Dendritic cell treated with granulocyte-macrophage colony-stimulating factor and Interleukin-4, amounts not matched to agents 40 ng/mL and 50 ng/mL, for 4 days (primary cell): ENCODE measurements around the gene SUPT3H.

Experiments
- H3K27ac Mint-ChIP-seq: one replicate; pipeline ENCODE4 v1.8.0; 2022; ENCODE audit warnings: mild to moderate bottlenecking, mixed read lengths
- H3K27me3 Mint-ChIP-seq: one replicate; pipeline ENCODE4 v1.8.0; 2022; ENCODE audit warnings: mild to moderate bottlenecking, mixed read lengths
- H3K36me3 Mint-ChIP-seq: one replicate; pipeline ENCODE4 v1.8.0; 2022; ENCODE audit warnings: low read depth, mixed read lengths
- H3K4me1 Mint-ChIP-seq: one replicate; pipeline ENCODE4 v1.8.0; 2022; ENCODE audit warnings: low read depth, mixed read lengths
- H3K4me3 Mint-ChIP-seq: one replicate; pipeline ENCODE4 v1.8.0; 2022; ENCODE audit warnings: mild to moderate bottlenecking, moderate library complexity, mixed read lengths
- H3K9me3 Mint-ChIP-seq: one replicate; pipeline ENCODE4 v1.8.0; 2022; ENCODE audit warnings: mixed read lengths
- intact Hi-C: fragments of 100-400 bp; cut with micrococcal nuclease; formaldehyde crosslinking; loops from one replicate; pipeline ENCODE4 v1.15.0; 2022

SUPT3H gene

GRCh38 chr6:44966449-44967092, 411.2 kb downstream of the SUPT3H start:
- peaks cover 5% of the 10 kb centered on the region for H3K36me3 Mint-ChIP-seq
- H3K27ac Mint-ChIP-seq = no peak overlapping the region
- no peaks in the 10 kb centered on the region for H3K4me1 Mint-ChIP-seq
- H3K27me3 Mint-ChIP-seq = no peaks in the 10 kb centered on the region
- H3K4me3 Mint-ChIP-seq = no peak overlapping the region
- peaks cover 8% of the 10 kb centered on the region for H3K9me3 Mint-ChIP-seq
- intact Hi-C loops = no loop called here

- H3K4me1 Mint-ChIP-seq = no peaks in the 10 kb centered on the region
- H3K27me3 Mint-ChIP-seq = no peaks in the 10 kb centered on the region
- intact Hi-C loops = no loop called here
- no peaks in the 10 kb centered on the region for H3K9me3 Mint-ChIP-seq
- H3K36me3 Mint-ChIP-seq = no peaks in the 10 kb centered on the region
- no peak overlapping the region for H3K4me3 Mint-ChIP-seq
- H3K27ac Mint-ChIP-seq = no peak overlapping the region
These were observed 412.0 kb downstream of the SUPT3H start for GRCh38 chr6:44965708-44966107.

- Mint-ChIP-seq H3K27ac (no peak overlapping the region), H3K4me1 (peaks cover 5% of the 10 kb centered on the region), H3K4me3 (no peak overlapping the region), H3K27me3 (no peaks in the 10 kb centered on the region), H3K36me3 (no peaks in the 10 kb centered on the region), H3K9me3 (no peaks in the 10 kb centered on the region)
- intact Hi-C loops = no loop called here
These were observed 416.8 kb downstream of the SUPT3H start for GRCh38 chr6:44960898-44961297.

- H3K4me1 Mint-ChIP-seq = peaks cover 5% of the 10 kb centered on the region
These were observed 418.1 kb downstream of the SUPT3H start for GRCh38 chr6:44959651-44960050.

GRCh38 chr6:44957156-44957555, 420.6 kb downstream of the SUPT3H start:
- H3K4me3 Mint-ChIP-seq = no peak overlapping the region
- intact Hi-C loops = no loop called here
- H3K9me3 Mint-ChIP-seq = peaks cover 9% of the 10 kb centered on the region
- H3K4me1 Mint-ChIP-seq = peaks cover 5% of the 10 kb centered on the region
- H3K36me3 Mint-ChIP-seq = no peaks in the 10 kb centered on the region
- H3K27ac Mint-ChIP-seq = no peak overlapping the region
- H3K27me3 Mint-ChIP-seq = no peaks in the 10 kb centered on the region

More at GRCh38 chr6:44959651-44960050, 418.1 kb downstream of the SUPT3H start:
- H3K27ac Mint-ChIP-seq = no peak overlapping the region
- intact Hi-C loops = no loop called here
- H3K9me3 Mint-ChIP-seq = peaks cover 9% of the 10 kb centered on the region
- no peaks in the 10 kb centered on the region for H3K36me3 Mint-ChIP-seq
- H3K27me3 Mint-ChIP-seq = no peaks in the 10 kb centered on the region
- no peak overlapping the region for H3K4me3 Mint-ChIP-seq

- no peak overlapping the region for H3K27ac Mint-ChIP-seq
- H3K4me3 Mint-ChIP-seq = no peak overlapping the region
- no peaks in the 10 kb centered on the region for H3K27me3 Mint-ChIP-seq
- peaks cover 5% of the 10 kb centered on the region for H3K4me1 Mint-ChIP-seq
- intact Hi-C loops = no loop called here
- H3K36me3 Mint-ChIP-seq = no peaks in the 10 kb centered on the region
- H3K9me3 Mint-ChIP-seq = peaks cover 9% of the 10 kb centered on the region
These were observed 421.3 kb downstream of the SUPT3H start for GRCh38 chr6:44956396-44956795.

GRCh38 chr6:44955145-44955544, 422.6 kb downstream of the SUPT3H start:
- no peak overlapping the region for H3K4me3 Mint-ChIP-seq
- no peak overlapping the region for H3K27ac Mint-ChIP-seq
- H3K36me3 Mint-ChIP-seq = no peaks in the 10 kb centered on the region
- peaks cover 5% of the 10 kb centered on the region for H3K4me1 Mint-ChIP-seq
- peaks cover 13% of the 10 kb centered on the region for H3K9me3 Mint-ChIP-seq
- no peaks in the 10 kb centered on the region for H3K27me3 Mint-ChIP-seq
- intact Hi-C loops = no loop called here

GRCh38 chr6:44954281-44954680, 423.5 kb downstream of the SUPT3H start:
- Mint-ChIP-seq H3K27me3 (no peaks in the 10 kb centered on the region), H3K9me3 (peaks cover 21% of the 10 kb centered on the region), H3K4me3 (no peak overlapping the region), H3K27ac (no peak overlapping the region), H3K4me1 (peaks cover 5% of the 10 kb centered on the region), H3K36me3 (no peaks in the 10 kb centered on the region)
- intact Hi-C loops = no loop called here

GRCh38 chr6:44951253-44951747, 426.4 kb downstream of the SUPT3H start:
- Mint-ChIP-seq H3K27ac (no peak overlapping the region), H3K4me1 (no peaks in the 10 kb centered on the region), H3K36me3 (no peaks in the 10 kb centered on the region), H3K27me3 (no peaks in the 10 kb centered on the region), H3K9me3 (peaks cover 28% of the 10 kb centered on the region), H3K4me3 (no peak overlapping the region)
- intact Hi-C loops = no loop called here

- Mint-ChIP-seq H3K9me3 (peaks cover 22% of the 10 kb centered on the region), H3K4me1 (no peaks in the 10 kb centered on the region), H3K27me3 (no peaks in the 10 kb centered on the region), H3K4me3 (no peak overlapping the region), H3K27ac (no peak overlapping the region), H3K36me3 (no peaks in the 10 kb centered on the region)
- intact Hi-C loops = no loop called here
These were observed 428.0 kb downstream of the SUPT3H start for GRCh38 chr6:44949596-44950201.

GRCh38 chr6:44943541-44943940, 434.2 kb downstream of the SUPT3H start:
- intact Hi-C loops = no loop called here
- Mint-ChIP-seq H3K4me3 (no peak overlapping the region), H3K9me3 (peaks cover 35% of the 10 kb centered on the region), H3K27ac (no peak overlapping the region), H3K36me3 (peaks cover 7% of the 10 kb centered on the region), H3K4me1 (no peaks in the 10 kb centered on the region), H3K27me3 (no peaks in the 10 kb centered on the region)

- Mint-ChIP-seq H3K9me3 (peaks cover 35% of the 10 kb centered on the region), H3K27me3 (no peaks in the 10 kb centered on the region), H3K4me1 (no peaks in the 10 kb centered on the region), H3K27ac (no peak overlapping the region), H3K36me3 (peaks cover 7% of the 10 kb centered on the region), H3K4me3 (no peak overlapping the region)
- intact Hi-C loops = no loop called here
These were observed 434.9 kb downstream of the SUPT3H start for GRCh38 chr6:44942798-44943197.

- Mint-ChIP-seq H3K27me3 (no peaks in the 10 kb centered on the region), H3K27ac (no peak overlapping the region), H3K4me3 (no peak overlapping the region), H3K4me1 (no peaks in the 10 kb centered on the region), H3K9me3 (peaks cover 35% of the 10 kb centered on the region), H3K36me3 (peaks cover 7% of the 10 kb centered on the region)
- intact Hi-C loops = no loop called here
These were observed 435.5 kb downstream of the SUPT3H start for GRCh38 chr6:44942201-44942600.

GRCh38 chr6:44940367-44940766, 437.4 kb downstream of the SUPT3H start:
- H3K4me1 Mint-ChIP-seq = no peaks in the 10 kb centered on the region
- peaks cover 26% of the 10 kb centered on the region for H3K9me3 Mint-ChIP-seq
- no peak overlapping the region for H3K4me3 Mint-ChIP-seq
- intact Hi-C loops = no loop called here
- H3K27ac Mint-ChIP-seq = no peak overlapping the region
- peaks cover 7% of the 10 kb centered on the region for H3K36me3 Mint-ChIP-seq
- H3K27me3 Mint-ChIP-seq = no peaks in the 10 kb centered on the region
